Heart right ventricle (tissue), 16 donors: ENCODE measurements around the gene RPS27A. TPM values are rescaled to one million over a fixed set of nuclear protein-coding genes. Genes with fewer than 3 reads are reported as not detected.

Experiments
- ATAC-seq, 8 donors: fragments of 200-7000 bp; cut with Tn5 transposase; one replicate each; pipeline ENCODE4 v1.9.1; 2020; ENCODE audit warnings: mild to moderate bottlenecking in 8 of 8, moderate library complexity in 8 of 8, moderate number of reproducible peaks in 1 of 8
- DNase-seq, 2 donors: peaks; one replicate each; pipeline ENCODE4 v3.0.0-alpha.2; 2020
- H3K27ac ChIP-seq, 10 donors: fragments of 200-600 bp; sonication (generic) in 2 of 10; one replicate each; pipeline versions ENCODE4 v1.5.0 to v1.8.0; 2020 to 2022; ENCODE audit warnings: mild to moderate bottlenecking in 3 of 10
- H3K27me3 ChIP-seq, 7 donors: fragments of 200-600 bp; one replicate each; pipeline ENCODE4 v1.8.0; 2021 to 2022; ENCODE audit warnings: mild to moderate bottlenecking in 2 of 7
- H3K36me3 ChIP-seq, 9 donors: fragments of 200-600 bp; sonication (generic) in 1 of 9; one replicate each; pipeline versions ENCODE4 v1.5.0 to v1.8.0; 2020 to 2022; ENCODE audit warnings: mild to moderate bottlenecking in 2 of 9
- H3K4me1 ChIP-seq, 9 donors: fragments of 200-600 bp; sonication (generic) in 1 of 9; one replicate each; pipeline versions ENCODE4 v1.5.0 to v1.8.0; 2020 to 2022; ENCODE audit warnings: mild to moderate bottlenecking in 4 of 9
- H3K4me3 ChIP-seq, 10 donors: fragments of 200-600 bp; sonication (generic) in 2 of 10; one replicate each; pipeline versions ENCODE4 v1.5.0 to v1.8.0; 2020 to 2022; ENCODE audit warnings: mild to moderate bottlenecking in 7 of 10, moderate library complexity in 2 of 10
- H3K9me3 ChIP-seq, 11 donors: fragments of 200-600 bp in 10 of 11; sonication (generic) in 2 of 11; one replicate each; pipeline versions ENCODE4 v1.5.0 to v1.8.0; 2013 to 2022; ENCODE audit warnings: mild to moderate bottlenecking in 2 of 11, control low read depth in 1 of 11, moderate library complexity in 1 of 11
- CTCF ChIP-seq, 9 donors: fragments of 200-600 bp; sonication (generic) in 2 of 9; IDR thresholded peaks; one replicate each; pipeline versions ENCODE4 v1.5.0 to v1.8.0; 2021 to 2022; ENCODE audit warnings: antibody characterized with exemption in 9 of 9, mild to moderate bottlenecking in 5 of 9, moderate library complexity in 1 of 9
- WGBS, 2 donors: extraction: QIAGEN DNeasy Blood & Tissue Kit; methylation state at CpG; one replicate each; pipeline ENCODE4 v1.1.7; 2013; ENCODE audit warnings: inconsistent platforms in 1 of 2; 5-methylcytosine and 5-hydroxymethylcytosine counted together
- intact Hi-C, 10 donors: fragments of 100-400 bp; cut with DNase I; formaldehyde crosslinking; loops; one replicate each; pipeline versions ENCODE4 v1.11.1 to v1.14.2; 2022
- polyA plus RNA-seq, 2 donors: library from polyadenylated mRNA; stranded (reverse); fragments of 200-250 nt; gene quantifications; one replicate each; pipeline ENCODE4 v1.2.3, GENCODE V29; 2013
- total RNA-seq, 10 donors: library from RNA; stranded (reverse); fragmentation: NEBNext Ultra II Directional in 3 of 10; extraction: Animal tissue kit (Norgen Biotek cat#: 25700) in 3 of 10; gene quantifications; one replicate each; pipeline versions ENCODE4 v1.2.1 to v1.2.4, GENCODE V29; 2021 to 2023
- donor health status: Arrhythmogenic right ventricular cardiomyopathy.
- donor health status: ischemic (EF 13 %, LVEDD 7.1; RV severe dilation, severe dysfunction).
- donor health status: healthy with polysubstance abuse.
- donor health status: DM: no; HTN: yes; CAD: no.
- donor health status: DM: no; HTN: no; CAD: no.
- donor health status: ischemic (EF 25% LVEDD 6.9; RV normal size, moderate dysfunction).
- donor health status: ischemic (EF 25% LVEDD 5.7; RV mildly dilated, moderate dysfunction).
- donor health status: healthy.
- donor health status: DM: yes; HTN: yes; CAD: no.
- donor health status: Ischemic cardiomyopathy.
- donor health status: ischemic (EF 35%, LVEDD 5.7; RV mildly dilated, moderate dysfunction).
- donor health status: nonischemic (EF 11% LVEDD 7.7; RV severe dilation, severe dysfunction).
- donor health status: DM: yes; HTN: yes; CAD: no.
- donor health status: PGD.
- donor health status: ischemic (EF 29% LVEDD 5.4; RV normal size, mild dysfunction).
- donor health status: nonischemic (EF 23%, LVEDD 6.1; RV moderate dilation, normal function).

RPS27A gene
- total and polyA plus RNA-seq, 12 donors, result 365 to 1,979 (median 427) TPM

GRCh38 chr2:55200416-55200815 lies 32.1 kb upstream of the RPS27A start:
- Histone ChIP-seq H3K4me3 (no peak overlapping the region), H3K36me3 (peaks cover 0 to 49% (median 6%) of the 10 kb centered on the region in 9 donors), H3K27ac (no peak overlapping the region), H3K27me3 (no peaks in the 10 kb centered on the region), H3K4me1 (no peaks in the 10 kb centered on the region), H3K9me3 (peaks cover 0 to 43% (median 12%) of the 10 kb centered on the region in 11 donors)
- ATAC-seq (no peak), DNase-seq (no peak)
- 98 to 100% methylated on average over 1 of the region's 1 CpG for WGBS, 2 donors
- intact Hi-C loops, result no loop called here
- no peak for TF ChIP-seq CTCF (IDR thresholded peaks at IDR 0.05)

- 99 to 100% methylated on average over 3 of the region's 3 CpGs for WGBS, 2 donors
- no peaks in the 10 kb centered on the region for H3K27me3 ChIP-seq
- no peak for TF ChIP-seq CTCF (IDR thresholded peaks at IDR 0.05)
Measured at GRCh38 chr2:55204536-55204935, 28.0 kb upstream of the RPS27A start.

GRCh38 chr2:55204950-55205349 lies 27.5 kb upstream of the RPS27A start:
- ATAC-seq, result no peak
- no peaks in the 10 kb centered on the region for H3K4me1 ChIP-seq
- H3K4me3 ChIP-seq, result no peak overlapping the region
- intact Hi-C loops, result no loop called here
- no peak for DNase-seq
- peaks cover 0 to 42% (median 6%) of the 10 kb centered on the region in 9 donors for H3K36me3 ChIP-seq
- H3K9me3 ChIP-seq, result peaks cover 0 to 39% (median 10%) of the 10 kb centered on the region in 11 donors
- H3K27me3 ChIP-seq, result no peaks in the 10 kb centered on the region
- H3K27ac ChIP-seq, result no peak overlapping the region
- WGBS, 2 donors, result 95% methylated on average over 2 of the region's 2 CpGs
- no peak for TF ChIP-seq CTCF (IDR thresholded peaks at IDR 0.05)

More at GRCh38 chr2:55204536-55204935, 28.0 kb upstream of the RPS27A start:
- intact Hi-C loops, result no loop called here
- H3K4me1 ChIP-seq, result no peaks in the 10 kb centered on the region
- H3K36me3 ChIP-seq, result peaks cover 0 to 46% (median 6%) of the 10 kb centered on the region in 9 donors
- ATAC-seq, result no peak
- H3K4me3 ChIP-seq, result no peak overlapping the region
- H3K27ac ChIP-seq, result no peak overlapping the region
- H3K9me3 ChIP-seq, result peaks cover 0 to 43% (median 12%) of the 10 kb centered on the region in 11 donors
- DNase-seq, result no peak

GRCh38 chr2:55213822-55214221 lies 18.7 kb upstream of the RPS27A start:
- H3K27me3 ChIP-seq, result no peaks in the 10 kb centered on the region
- DNase-seq (no peak), ATAC-seq (no peak)
- H3K9me3 ChIP-seq, result no peaks in the 10 kb centered on the region
- H3K4me1 ChIP-seq, result no peaks in the 10 kb centered on the region
- H3K36me3 ChIP-seq, result no peaks in the 10 kb centered on the region
- TF ChIP-seq CTCF (IDR thresholded peaks at IDR 0.05), result no peak
- no peak overlapping the region for H3K27ac ChIP-seq
- intact Hi-C loops, result no loop called here
- H3K4me3 ChIP-seq, result no peak overlapping the region
